SK-N-MC (cell line): ENCODE data around the gene SETD4.

Source experiments
- EZH2 ChIP-seq: fragments of 200-600 bp; sonication (generic); IDR thresholded peaks from one replicate; pipeline ENCODE4 v1.6.1; 2017; ENCODE audit warnings: antibody characterized with exemption
- POLR2AphosphoS5 ChIP-seq: IDR thresholded peaks from 2 replicates; pipeline ENCODE4 v1.6.1; 2012; ENCODE audit warnings: mild to moderate bottlenecking, low read depth, low read length, borderline replicate concordance

- TF ChIP-seq POLR2AphosphoS5 (no peak), EZH2 (no peak)
These were observed 43.1 kb upstream of the SETD4 start for GRCh38 chr21:36103434-36103833.
